Activated naive CD8-positive, alpha-beta T cell treated with anti-CD3 and anti-CD28 coated beads, Interleukin-2, amount 50 U/mL, for 24 hours (primary cell): Measurements from ENCODE around the gene SERPINB1.
A peak's percentile ranks its signal among the peaks of the same experiment; 100 is the strongest.
"Not testable (repeated sequence)": the region's sequence is repeated elsewhere in the genome, so short reads cannot be mapped to it uniquely, and the experiment has no call there.

ENCODE experiments used
- ATAC-seq: fragments of 150-1000 bp; cut with Tn5 transposase; one replicate; pipeline ENCODE4 v1.10.0; 2021
- DNase-seq: peaks from one replicate; pipeline ENCODE4 v3.0.0; 2021
- H3K27ac Mint-ChIP-seq: one replicate; pipeline ENCODE4 v1.8.0; 2021; ENCODE audit warnings: mild to moderate bottlenecking, mixed read lengths
- H3K27me3 Mint-ChIP-seq: one replicate; pipeline ENCODE4 v1.8.0; 2021; ENCODE audit warnings: mixed read lengths
- H3K36me3 Mint-ChIP-seq: one replicate; pipeline ENCODE4 v1.8.0; 2021; ENCODE audit warnings: low read depth, mixed read lengths
- H3K4me1 Mint-ChIP-seq: one replicate; pipeline ENCODE4 v1.8.0; 2021; ENCODE audit warnings: mixed read lengths
- H3K4me3 Mint-ChIP-seq: one replicate; pipeline ENCODE4 v1.8.0; 2021; ENCODE audit warnings: mild to moderate bottlenecking, moderate library complexity, mixed read lengths
- H3K9me3 Mint-ChIP-seq: one replicate; pipeline ENCODE4 v1.8.0; 2021; ENCODE audit warnings: mixed read lengths

Gene SERPINB1

DNA sequence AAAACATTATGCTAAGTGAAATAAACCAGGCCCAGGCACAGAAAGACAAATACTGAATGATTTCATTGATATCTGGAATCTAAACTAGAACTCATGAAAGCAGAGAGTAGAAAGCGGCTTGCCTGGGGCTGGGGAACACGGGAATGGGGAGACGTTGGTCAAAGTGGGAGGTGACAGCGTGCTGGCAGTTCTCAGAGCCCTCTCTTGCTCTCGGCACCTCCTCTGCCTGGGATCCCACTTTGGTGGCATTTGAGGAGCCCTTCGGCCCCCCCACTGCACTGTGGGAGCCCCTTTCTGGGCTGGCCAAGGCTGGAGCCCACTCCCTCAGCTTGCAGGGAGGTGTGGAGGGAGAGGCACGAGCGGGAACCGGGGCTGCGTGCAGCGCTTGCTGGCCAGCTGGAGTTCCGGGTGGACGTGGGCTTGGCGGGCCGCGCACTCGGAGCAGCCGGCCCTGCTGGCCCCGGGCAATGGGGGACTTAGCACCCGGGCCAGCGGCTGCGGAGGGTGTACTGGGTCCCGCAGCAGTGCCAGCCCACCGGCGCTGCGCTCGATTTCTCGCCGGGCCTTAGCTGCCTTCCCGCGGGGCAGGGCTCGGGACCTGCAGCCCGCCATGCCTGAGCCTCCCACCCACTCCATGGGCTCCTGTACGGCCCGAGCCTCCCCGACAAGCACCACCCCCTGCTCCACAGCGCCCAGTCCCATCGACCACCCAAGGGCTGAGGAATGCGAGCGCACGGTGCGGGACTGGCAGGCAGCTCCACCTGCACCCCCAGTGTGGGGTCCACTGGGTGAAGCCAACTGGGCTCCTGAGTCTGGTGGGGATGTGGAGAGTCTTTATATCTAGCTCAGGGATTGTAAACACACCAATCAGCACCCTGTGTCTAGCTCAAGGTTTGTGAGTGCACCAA lies 18.4 kb upstream of the SERPINB1 start:
- peak overlapping the region; percentile 92 for H3K4me3 Mint-ChIP-seq
- H3K9me3 Mint-ChIP-seq = not testable (repeated sequence)

GRCh38 chr6:2859185-2859700 lies 17.6 kb upstream of the SERPINB1 start:
- Mint-ChIP-seq H3K4me3 (peak overlapping the region; percentile 92), H3K4me1 (peaks cover 92% of the 10 kb centered on the region), H3K9me3 (no peaks in the 10 kb centered on the region), H3K36me3 (peaks cover 6% of the 10 kb centered on the region), H3K27me3 (no peaks in the 10 kb centered on the region), H3K27ac (peak overlapping the region; percentile 99)
- peak; percentile 1 for DNase-seq
- ATAC-seq = no peak

More for the DNA sequence above, 18.4 kb upstream of the SERPINB1 start:
- not testable (repeated sequence) for H3K27me3 Mint-ChIP-seq, ATAC-seq, H3K36me3 Mint-ChIP-seq
- H3K4me1 Mint-ChIP-seq = peaks cover 90% of the 10 kb centered on the region
- peak overlapping the region; percentile 99 for H3K27ac Mint-ChIP-seq
- peak; percentile 7 for DNase-seq

DNA sequence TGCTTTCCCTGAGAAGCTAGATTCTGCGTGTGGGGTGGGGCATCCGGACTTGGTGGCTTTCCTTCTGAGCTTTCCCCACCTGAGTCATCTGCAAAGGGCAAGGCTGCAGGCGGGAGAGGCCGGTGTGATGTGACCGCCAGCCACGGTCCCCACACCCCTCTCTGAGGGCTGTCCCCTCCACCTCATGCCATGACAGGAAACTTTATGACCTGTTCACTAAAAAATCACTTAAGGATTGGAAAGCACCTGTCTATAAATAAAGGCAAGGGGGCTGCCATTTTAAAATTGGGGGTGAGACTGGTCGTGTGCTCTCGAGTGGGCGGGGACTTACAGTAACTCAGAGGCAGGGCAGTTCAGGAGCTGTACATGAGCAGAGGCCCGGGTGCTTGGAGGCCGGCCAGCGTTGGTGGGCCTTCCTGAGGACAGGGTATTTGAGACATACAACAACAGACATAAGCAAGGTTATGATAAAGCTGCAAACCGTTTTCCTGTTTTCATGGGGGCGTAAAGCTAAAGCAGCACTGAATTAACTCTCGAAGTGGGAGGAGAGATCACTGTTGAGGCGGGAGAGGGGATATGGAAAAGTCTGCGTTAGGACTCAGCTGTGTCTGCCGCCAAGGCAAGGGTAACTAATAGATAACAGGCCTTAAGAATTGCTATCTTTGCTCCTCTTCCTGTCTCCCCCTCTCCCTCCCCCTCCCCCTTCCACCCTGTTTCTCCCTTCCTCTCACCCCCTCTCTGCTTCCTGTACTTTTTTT lies 16.1 kb upstream of the SERPINB1 start:
- Mint-ChIP-seq H3K27ac (peak overlapping the region; percentile 99), H3K9me3 (no peaks in the 10 kb centered on the region), H3K4me1 (peaks cover 93% of the 10 kb centered on the region), H3K4me3 (peak overlapping the region; percentile 92), H3K36me3 (peaks cover 6% of the 10 kb centered on the region), H3K27me3 (no peaks in the 10 kb centered on the region)
- DNase-seq (peak; percentile 86), ATAC-seq (peak; percentile 71)

DNA sequence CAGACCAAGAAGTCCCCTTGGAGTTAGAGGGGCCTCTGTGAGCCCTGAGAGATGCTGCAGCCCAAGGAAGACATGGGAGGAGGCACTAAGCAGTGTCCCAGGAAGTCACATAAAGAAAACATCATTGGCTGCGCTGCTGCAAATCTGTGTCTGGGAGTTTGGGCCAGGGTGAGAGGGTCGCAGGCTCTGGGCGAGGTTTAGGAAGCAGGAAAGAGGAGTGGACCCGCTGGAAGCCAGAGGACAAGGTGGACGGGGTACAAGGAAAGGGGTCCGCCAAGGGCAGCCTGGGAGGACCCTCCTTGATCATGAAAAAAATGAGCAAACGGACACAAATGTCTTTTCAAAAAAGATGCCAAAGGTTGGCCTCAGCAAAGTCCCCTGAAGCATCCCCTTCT lies 15.5 kb upstream of the SERPINB1 start:
- DNase-seq (no peak), ATAC-seq (no peak)
- H3K27ac Mint-ChIP-seq = peak overlapping the region; percentile 99
- H3K9me3 Mint-ChIP-seq = no peaks in the 10 kb centered on the region
- H3K4me1 Mint-ChIP-seq = peaks cover 91% of the 10 kb centered on the region
- peak overlapping the region; percentile 92 for H3K4me3 Mint-ChIP-seq
- peaks cover 6% of the 10 kb centered on the region for H3K36me3 Mint-ChIP-seq
- H3K27me3 Mint-ChIP-seq = no peaks in the 10 kb centered on the region

DNA sequence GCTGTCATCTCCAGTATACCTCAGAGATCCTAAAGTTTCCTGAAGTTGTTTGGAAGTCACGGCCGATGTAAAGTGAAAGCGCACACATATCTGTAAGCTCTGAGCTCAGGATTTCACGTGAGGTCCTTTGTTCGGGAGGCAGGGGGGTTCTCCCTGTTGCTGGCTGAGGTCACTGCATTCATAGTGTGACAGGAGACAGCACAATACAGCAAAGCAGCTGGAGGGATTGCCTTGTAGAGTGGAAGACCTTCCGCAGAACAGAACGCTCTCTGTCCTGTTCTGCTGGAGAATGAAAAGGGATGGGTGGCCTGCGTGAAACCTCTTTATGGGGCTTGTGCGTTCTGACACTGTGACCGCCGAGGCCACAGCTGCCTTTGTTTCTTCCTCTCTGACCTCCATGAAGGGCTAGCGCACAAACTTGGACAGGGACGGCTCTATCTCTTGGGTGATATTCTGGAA lies 13.4 kb upstream of the SERPINB1 start:
- no peaks in the 10 kb centered on the region for H3K27me3 Mint-ChIP-seq
- H3K4me3 Mint-ChIP-seq = peak overlapping the region; percentile 79
- no peaks in the 10 kb centered on the region for H3K9me3 Mint-ChIP-seq
- peaks cover 3% of the 10 kb centered on the region for H3K36me3 Mint-ChIP-seq
- peak overlapping the region; percentile 99 for H3K27ac Mint-ChIP-seq
- no peak for DNase-seq
- peaks cover 75% of the 10 kb centered on the region for H3K4me1 Mint-ChIP-seq
- no peak for ATAC-seq

DNA sequence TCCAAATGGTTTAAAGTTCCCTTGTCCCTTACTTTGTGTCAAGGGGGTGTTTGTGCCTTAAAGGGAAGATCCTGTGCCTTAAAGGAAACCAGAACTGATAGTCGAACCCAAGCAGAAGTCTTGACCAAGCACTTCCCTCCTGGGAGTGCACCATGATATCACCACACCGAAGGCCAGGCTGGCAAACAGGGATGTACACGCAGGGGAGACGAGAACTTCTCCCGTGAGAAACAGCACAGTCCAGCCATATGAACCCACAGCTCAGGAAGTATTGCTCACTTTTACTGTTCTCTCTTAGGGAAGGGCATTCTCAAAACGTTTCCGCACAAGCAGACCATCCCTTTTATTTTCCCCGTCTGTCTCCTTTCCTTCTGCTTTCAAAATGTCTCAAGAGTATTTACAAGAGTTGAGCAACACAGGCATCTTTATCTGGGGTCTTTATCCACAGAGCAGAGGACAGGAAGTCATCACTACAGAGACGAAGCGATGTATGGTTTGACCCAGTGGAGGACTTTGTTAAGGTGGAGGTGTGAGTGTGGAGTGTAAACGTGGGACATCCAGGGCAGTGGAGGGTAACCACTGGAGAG lies 12.8 kb upstream of the SERPINB1 start:
- ATAC-seq = no peak
- Mint-ChIP-seq H3K27me3 (no peaks in the 10 kb centered on the region), H3K36me3 (peaks cover 3% of the 10 kb centered on the region), H3K9me3 (no peaks in the 10 kb centered on the region), H3K4me1 (peaks cover 72% of the 10 kb centered on the region), H3K27ac (peak overlapping the region; percentile 99), H3K4me3 (peak overlapping the region; percentile 79)
- no peak for DNase-seq

DNA sequence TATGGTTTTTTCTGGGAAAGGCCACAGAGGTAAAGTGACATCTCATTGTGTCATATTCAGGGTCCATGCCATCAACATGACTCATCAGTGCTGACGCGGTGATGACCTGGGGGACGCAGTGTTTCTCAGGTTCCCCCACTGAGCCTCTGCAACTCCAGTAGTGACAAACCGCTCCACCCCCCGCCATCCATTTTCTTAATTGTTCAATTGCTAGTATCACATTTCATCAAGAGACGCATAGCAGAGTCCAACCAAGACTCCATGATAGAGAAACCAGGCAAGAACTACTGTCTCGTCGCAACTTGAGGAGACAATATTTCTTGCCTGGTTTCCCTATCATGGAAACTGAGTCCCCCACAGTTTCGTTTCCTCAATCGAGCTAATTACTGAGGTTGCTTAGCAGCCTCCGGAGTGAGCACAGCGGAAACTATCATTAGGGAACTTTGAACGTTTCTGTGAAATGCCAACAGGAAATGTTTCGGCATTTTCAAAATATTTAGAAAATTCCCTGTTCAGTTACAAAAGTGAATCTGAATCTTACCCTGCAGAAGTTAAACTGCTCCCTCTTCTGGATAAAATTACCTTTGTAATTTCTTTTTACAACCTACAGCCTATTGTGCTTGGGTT lies 12.2 kb upstream of the SERPINB1 start:
- peak overlapping the region; percentile 79 for H3K4me3 Mint-ChIP-seq
- H3K36me3 Mint-ChIP-seq = peaks cover 2% of the 10 kb centered on the region
- H3K27me3 Mint-ChIP-seq = no peaks in the 10 kb centered on the region
- ATAC-seq = peak; percentile 64
- H3K27ac Mint-ChIP-seq = peak overlapping the region; percentile 99
- peaks cover 4% of the 10 kb centered on the region for H3K9me3 Mint-ChIP-seq
- peak; percentile 86 for DNase-seq
- peaks cover 70% of the 10 kb centered on the region for H3K4me1 Mint-ChIP-seq

DNA sequence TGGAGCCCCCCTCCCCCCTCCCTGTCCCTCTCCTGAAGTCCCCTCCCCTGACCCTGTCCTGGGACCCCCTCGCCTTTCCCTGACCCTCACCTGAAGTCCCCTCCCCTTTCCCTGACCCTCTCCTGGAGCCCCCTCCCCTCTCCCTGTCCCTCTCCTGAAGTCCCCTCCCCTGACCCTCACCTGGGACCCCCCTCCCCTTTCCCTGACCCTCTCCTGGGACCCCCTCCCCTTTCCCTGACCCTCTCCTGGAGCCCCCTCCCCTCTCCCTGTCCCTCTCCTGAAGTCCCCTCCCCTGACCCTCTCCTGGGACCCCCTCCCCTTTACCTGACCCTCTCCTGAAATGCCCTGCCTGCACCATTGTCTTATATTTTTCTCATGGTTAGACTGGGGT lies 11.7 kb upstream of the SERPINB1 start:
- peak overlapping the region; percentile 79 for H3K4me3 Mint-ChIP-seq
- H3K27me3 Mint-ChIP-seq, H3K36me3 Mint-ChIP-seq, H3K9me3 Mint-ChIP-seq, ATAC-seq, DNase-seq: not testable (repeated sequence)
- H3K4me1 Mint-ChIP-seq = peaks cover 70% of the 10 kb centered on the region
- H3K27ac Mint-ChIP-seq = peak overlapping the region; percentile 99

DNA sequence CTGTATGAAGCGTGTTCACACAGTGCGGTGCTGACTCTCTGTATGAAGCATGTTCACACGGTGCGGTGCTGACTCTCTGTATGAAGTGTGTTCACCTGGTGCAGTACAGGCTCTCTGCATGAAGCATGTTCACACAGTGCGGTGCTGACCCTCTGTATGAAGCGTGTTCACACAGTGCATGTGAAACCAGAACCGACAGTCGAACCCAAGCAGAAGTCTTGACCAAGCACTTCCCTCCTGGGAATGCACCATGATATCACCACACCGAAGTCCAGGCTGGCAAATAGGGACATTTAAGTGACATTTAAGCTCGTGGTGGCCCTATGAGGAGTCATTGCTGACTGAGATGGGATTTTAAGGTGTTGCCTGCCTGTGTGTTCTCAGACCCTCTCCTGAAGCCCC lies 11.3 kb upstream of the SERPINB1 start:
- peak overlapping the region; percentile 79 for H3K4me3 Mint-ChIP-seq
- peak overlapping the region; percentile 38 for H3K27ac Mint-ChIP-seq
- peaks cover 4% of the 10 kb centered on the region for H3K9me3 Mint-ChIP-seq
- H3K36me3 Mint-ChIP-seq = peaks cover 2% of the 10 kb centered on the region
- ATAC-seq (no peak), DNase-seq (no peak)
- H3K4me1 Mint-ChIP-seq = peaks cover 72% of the 10 kb centered on the region
- H3K27me3 Mint-ChIP-seq = no peaks in the 10 kb centered on the region

- ATAC-seq (no peak), DNase-seq (no peak)
- peaks cover 71% of the 10 kb centered on the region for H3K4me1 Mint-ChIP-seq
- peak overlapping the region; percentile 38 for H3K27ac Mint-ChIP-seq
- H3K9me3 Mint-ChIP-seq = peaks cover 4% of the 10 kb centered on the region
- no peaks in the 10 kb centered on the region for H3K27me3 Mint-ChIP-seq
- no peak overlapping the region for H3K4me3 Mint-ChIP-seq
- H3K36me3 Mint-ChIP-seq = peaks cover 2% of the 10 kb centered on the region
Measured at GRCh38 chr6:2852514-2852855, 10.8 kb upstream of the SERPINB1 start.

- ATAC-seq = no peak
Measured at GRCh38 chr6:2851727-2852513, 10.3 kb upstream of the SERPINB1 start.

DNA sequence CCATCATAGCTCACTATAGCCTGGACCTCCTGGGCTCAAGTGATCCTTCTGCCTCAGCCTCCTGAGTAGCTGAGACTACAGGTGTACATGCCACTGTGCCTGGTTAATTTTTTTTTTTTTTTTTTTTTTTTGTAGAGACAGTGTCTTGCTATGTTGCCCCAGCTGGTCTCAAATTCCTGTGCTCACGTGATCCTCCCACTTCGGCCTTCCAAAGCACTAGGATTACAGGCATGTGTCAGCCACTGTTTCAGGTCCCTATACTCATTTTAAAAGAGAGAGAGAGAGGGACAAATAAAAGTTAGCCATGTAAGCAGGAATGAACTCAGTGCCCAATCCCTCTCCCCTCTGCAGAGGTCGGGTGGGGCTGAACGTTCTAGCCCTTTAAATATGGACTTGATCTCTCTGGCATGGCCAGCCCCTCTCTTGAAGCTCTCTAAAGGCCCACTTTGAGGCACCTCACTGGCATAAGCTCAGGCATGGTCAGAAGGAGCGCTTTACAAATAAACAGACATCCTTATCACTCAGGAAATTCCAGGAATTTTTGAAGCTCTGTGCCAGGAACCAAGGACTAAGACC lies 9.0 kb upstream of the SERPINB1 start:
- H3K9me3 Mint-ChIP-seq = peaks cover 4% of the 10 kb centered on the region
- no peak overlapping the region for H3K27ac Mint-ChIP-seq
- no peak for ATAC-seq

More at GRCh38 chr6:2851727-2852513, 10.3 kb upstream of the SERPINB1 start:
- peak overlapping the region; percentile 38 for H3K27ac Mint-ChIP-seq
- peaks cover 70% of the 10 kb centered on the region for H3K4me1 Mint-ChIP-seq
- H3K27me3 Mint-ChIP-seq = no peaks in the 10 kb centered on the region
- H3K36me3 Mint-ChIP-seq = peaks cover 2% of the 10 kb centered on the region
- H3K4me3 Mint-ChIP-seq = no peak overlapping the region
- no peak for DNase-seq
- peaks cover 4% of the 10 kb centered on the region for H3K9me3 Mint-ChIP-seq

GRCh38 chr6:2848851-2849250 lies 7.2 kb upstream of the SERPINB1 start:
- Mint-ChIP-seq H3K9me3 (peaks cover 4% of the 10 kb centered on the region), H3K36me3 (peaks cover 2% of the 10 kb centered on the region), H3K4me3 (peak overlapping the region; percentile 70), H3K4me1 (peaks cover 60% of the 10 kb centered on the region), H3K27me3 (no peaks in the 10 kb centered on the region), H3K27ac (peak overlapping the region; percentile 89)
- ATAC-seq (peak; percentile 50), DNase-seq (peak; percentile 67)

More for the DNA sequence above, 9.0 kb upstream of the SERPINB1 start:
- DNase-seq = no peak
- Mint-ChIP-seq H3K4me3 (no peak overlapping the region), H3K36me3 (peaks cover 2% of the 10 kb centered on the region), H3K27me3 (no peaks in the 10 kb centered on the region), H3K4me1 (peaks cover 68% of the 10 kb centered on the region)
